Mucosa of rectum (tissue), 2 donors: ENCODE data around the gene COL23A1.

ENCODE experiments used
- H3K27ac ChIP-seq, 2 donors: one replicate each; pipeline ENCODE4 v1.7.0; 2013; ENCODE audit warnings: inconsistent platforms in 2 of 2, low read depth in 2 of 2, low read length in 2 of 2
- H3K27me3 ChIP-seq, 2 donors: one replicate each; pipeline ENCODE4 v1.7.0; 2013; ENCODE audit warnings: low read length in 2 of 2; ENCODE audit not compliant: control insufficient read depth in 2 of 2, insufficient read depth in 2 of 2
- H3K36me3 ChIP-seq, 2 donors: one replicate each; pipeline ENCODE4 v1.7.0; 2013; ENCODE audit warnings: low read length in 2 of 2; ENCODE audit not compliant: control insufficient read depth in 2 of 2, insufficient read depth in 2 of 2
- H3K4me1 ChIP-seq, 2 donors: one replicate each; pipeline ENCODE4 v1.7.0; 2013; ENCODE audit warnings: low read length in 2 of 2, mild to moderate bottlenecking in 1 of 2; ENCODE audit not compliant: control insufficient read depth in 2 of 2, insufficient read depth in 2 of 2
- H3K4me3 ChIP-seq, 2 donors: one replicate each; pipeline ENCODE4 v1.7.0; 2013; ENCODE audit warnings: low read length in 2 of 2
- H3K9ac ChIP-seq, 2 donors: one replicate each; pipeline ENCODE4 v1.7.0; 2013; ENCODE audit warnings: low read length in 2 of 2, low read depth in 1 of 2, mild to moderate bottlenecking in 1 of 2
- H3K9me3 ChIP-seq, 2 donors: one replicate each; pipeline ENCODE4 v1.7.0; 2013; ENCODE audit warnings: low read length in 2 of 2; ENCODE audit not compliant: control insufficient read depth in 2 of 2
- donor health status: healthy.
- donor health status: Normal muscosa, but diverticular disease.

The COL23A1 gene

DNA sequence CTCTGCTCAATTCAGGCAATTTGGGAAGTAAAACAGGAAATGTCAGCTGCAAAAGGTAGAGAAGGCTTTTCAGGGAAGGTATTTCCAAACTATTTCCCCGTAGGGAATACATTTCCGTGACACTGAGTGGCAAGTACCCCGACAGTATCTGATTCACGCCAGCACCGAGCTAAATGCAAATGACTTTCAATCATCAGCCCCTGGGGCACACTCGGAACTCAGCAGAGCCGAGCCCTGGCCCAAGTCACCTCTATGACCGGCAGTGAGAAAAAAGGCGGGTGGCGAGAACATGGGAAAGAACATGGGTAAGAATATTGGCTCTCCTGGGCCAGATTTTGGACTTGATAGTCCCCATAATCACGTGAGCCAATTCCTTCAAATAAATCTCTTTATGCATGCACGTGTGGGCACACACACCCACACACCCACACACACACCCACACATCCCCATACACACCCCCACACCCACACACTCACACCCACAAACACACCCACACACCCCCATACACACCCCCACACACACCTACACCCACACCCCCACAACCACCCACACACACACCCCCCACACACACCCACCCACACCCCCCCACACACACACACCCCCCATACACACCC lies 43.0 kb downstream of the COL23A1 start:
- Histone ChIP-seq H3K27ac (no peak overlapping the region), H3K9ac (no peak overlapping the region), H3K4me1 (no peaks in the 10 kb centered on the region), H3K4me3 (no peak overlapping the region), H3K27me3 (no peaks in the 10 kb centered on the region), H3K9me3 (no peaks in the 10 kb centered on the region), H3K36me3 (no peaks in the 10 kb centered on the region)

DNA sequence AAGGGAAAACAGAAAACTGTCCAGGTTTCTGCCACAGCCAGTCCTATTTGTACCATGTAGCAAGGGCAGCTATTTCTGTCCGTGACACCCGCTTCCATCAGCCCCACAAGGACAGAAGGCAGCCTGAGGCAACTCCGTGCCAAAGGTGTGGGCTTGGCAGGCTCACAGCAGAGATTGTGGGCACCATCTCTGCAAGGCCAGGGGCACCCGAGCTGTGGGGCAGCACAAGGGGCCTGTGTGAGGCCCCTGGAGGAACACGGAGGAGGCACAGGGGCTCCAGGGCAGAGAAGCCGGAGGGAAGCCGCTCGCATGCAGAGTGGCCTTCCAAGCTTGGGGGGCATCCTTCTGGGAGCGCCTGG lies 43.5 kb downstream of the COL23A1 start:
- Histone ChIP-seq H3K27me3 (no peaks in the 10 kb centered on the region), H3K4me1 (no peaks in the 10 kb centered on the region), H3K9me3 (no peaks in the 10 kb centered on the region), H3K36me3 (no peaks in the 10 kb centered on the region), H3K4me3 (no peak overlapping the region), H3K27ac (no peak overlapping the region), H3K9ac (no peak overlapping the region)

DNA sequence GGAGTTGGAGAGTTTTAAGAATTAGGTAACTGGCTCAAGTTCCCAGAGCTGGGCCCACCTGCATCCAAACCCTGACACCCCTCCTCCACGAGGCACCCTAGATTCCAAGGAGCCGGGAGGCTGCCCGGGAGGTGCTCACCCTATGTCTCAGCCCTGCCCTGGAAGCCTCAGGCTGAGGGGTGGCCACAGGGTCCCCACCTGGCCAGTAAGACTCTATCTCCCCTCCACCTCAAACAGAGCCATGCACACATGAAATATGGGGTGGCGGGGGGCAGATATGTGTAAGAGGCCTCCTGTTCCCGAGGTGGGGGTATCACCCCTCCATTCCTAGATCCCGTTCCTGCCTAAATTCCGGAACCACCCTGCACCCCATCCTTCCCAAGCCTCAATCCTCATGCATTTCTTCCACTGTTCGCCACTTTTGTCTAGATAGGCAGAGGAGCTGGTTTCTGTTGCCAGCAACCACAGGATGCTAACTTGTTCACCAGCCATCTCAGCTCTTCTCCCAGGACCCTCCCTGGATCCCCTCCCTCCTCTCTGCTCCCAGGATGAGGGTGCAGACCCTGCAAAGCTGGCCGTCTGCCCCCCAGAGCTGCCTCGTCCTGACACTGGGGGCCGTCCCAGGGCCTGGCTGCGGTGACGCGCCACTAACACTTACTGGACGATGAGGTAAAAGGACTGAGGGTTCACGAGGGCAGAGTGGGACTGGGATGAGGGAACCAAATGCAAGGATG lies 44.1 kb downstream of the COL23A1 start:
- Histone ChIP-seq H3K4me1 (no peaks in the 10 kb centered on the region), H3K36me3 (no peaks in the 10 kb centered on the region), H3K27me3 (no peaks in the 10 kb centered on the region), H3K27ac (no peak overlapping the region), H3K9ac (no peak overlapping the region), H3K4me3 (no peak overlapping the region), H3K9me3 (no peaks in the 10 kb centered on the region)

DNA sequence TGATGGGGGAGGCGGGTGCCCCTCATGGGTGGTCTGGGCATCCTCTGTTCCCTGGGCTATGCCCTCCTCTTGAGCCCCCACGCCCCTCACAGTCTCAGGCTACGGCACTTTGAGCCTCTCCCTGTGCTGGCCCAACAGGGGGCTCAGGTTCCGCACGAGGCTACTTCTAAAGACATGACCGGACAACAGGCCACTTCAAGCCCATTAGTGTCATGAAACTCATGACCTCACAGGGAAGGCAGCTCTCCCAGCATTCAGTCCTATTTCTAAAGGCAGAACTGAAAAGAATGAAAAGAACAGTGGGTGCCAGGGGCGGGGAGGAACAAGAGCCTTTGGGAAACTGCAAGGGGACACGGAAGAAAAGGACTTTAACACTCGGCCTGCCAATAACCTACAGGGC lies 45.0 kb downstream of the COL23A1 start:
- Histone ChIP-seq H3K36me3 (no peaks in the 10 kb centered on the region), H3K27ac (no peak overlapping the region), H3K9me3 (no peaks in the 10 kb centered on the region), H3K27me3 (no peaks in the 10 kb centered on the region), H3K4me1 (no peaks in the 10 kb centered on the region), H3K9ac (no peak overlapping the region), H3K4me3 (no peak overlapping the region)

DNA sequence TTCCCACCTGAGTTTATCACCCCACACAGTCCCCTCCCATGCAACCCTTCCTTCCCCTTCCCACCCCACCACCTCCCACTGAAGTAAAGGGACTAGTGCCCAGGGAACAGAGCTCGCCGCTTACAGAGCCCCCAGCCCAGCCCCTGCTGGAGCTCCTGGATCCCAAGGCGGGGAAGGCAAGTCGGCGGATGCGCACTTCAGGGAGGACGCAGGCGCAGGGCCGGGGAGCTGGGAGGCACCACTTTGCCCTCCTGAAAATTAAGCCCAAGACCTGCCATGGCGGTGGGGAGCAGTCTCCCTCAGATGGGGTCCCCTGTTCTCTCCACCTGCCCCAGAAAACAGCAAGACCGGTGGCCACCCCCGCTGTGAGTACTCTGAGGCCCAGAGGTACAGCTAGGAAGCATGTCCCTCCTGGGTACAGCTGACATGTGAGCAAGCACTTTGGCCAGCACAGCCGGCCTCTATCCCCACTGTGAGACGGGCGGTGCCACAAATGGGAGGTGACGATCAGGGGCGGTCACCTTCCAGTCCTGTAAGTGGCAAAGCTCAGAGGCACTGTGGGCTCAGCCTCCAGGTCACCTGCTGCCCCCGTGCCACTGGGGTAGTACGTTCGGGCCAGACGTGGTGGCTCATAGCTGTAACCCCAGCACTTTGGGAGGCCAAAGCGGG lies 45.9 kb downstream of the COL23A1 start:
- Histone ChIP-seq H3K4me1 (no peaks in the 10 kb centered on the region), H3K36me3 (no peaks in the 10 kb centered on the region), H3K27ac (no peak overlapping the region), H3K4me3 (no peak overlapping the region), H3K27me3 (no peaks in the 10 kb centered on the region), H3K9me3 (no peaks in the 10 kb centered on the region), H3K9ac (no peak overlapping the region)

DNA sequence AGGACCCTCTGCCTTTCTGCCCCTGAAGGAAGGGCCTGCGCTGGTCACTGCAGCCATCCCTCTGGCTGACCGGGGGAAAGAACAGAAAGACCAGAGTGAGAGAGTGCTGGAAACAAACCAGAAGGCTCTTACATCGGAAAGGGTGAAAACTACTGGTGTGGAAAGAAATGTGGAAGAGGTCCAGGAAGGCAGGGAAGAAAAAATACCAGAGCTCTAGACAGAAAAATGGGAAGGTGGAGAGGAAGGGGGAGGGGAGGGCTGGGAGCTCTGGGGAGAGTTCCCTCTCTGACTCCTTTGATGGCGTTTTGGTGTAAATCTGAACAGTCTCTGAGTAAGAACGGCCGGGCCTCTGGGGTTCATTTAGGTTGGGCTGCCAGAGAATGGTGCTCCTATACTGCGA lies 47.7 kb downstream of the COL23A1 start:
- Histone ChIP-seq H3K36me3 (no peaks in the 10 kb centered on the region), H3K4me1 (no peaks in the 10 kb centered on the region), H3K4me3 (no peak overlapping the region), H3K9me3 (no peaks in the 10 kb centered on the region), H3K27ac (no peak overlapping the region), H3K9ac (no peak overlapping the region), H3K27me3 (no peaks in the 10 kb centered on the region)

DNA sequence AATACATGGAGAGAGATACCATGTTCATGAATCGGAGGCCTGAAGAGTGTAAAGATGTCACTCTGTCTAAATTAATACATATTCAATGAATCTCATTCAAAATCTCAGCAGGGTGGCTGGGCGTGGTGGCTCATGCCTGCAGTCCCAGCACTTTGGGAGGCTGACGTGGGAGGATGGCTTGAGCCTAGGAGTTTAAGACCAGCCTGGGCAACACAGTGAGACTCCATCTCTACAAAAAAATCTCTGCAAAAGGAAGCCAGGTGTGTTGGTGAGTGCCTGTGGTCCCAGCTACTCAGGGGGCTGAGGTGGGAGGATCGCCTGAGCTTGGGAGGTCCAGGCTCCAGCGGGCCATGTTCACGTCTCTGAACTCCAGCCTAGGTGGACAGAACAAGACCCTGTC lies 49.7 kb downstream of the COL23A1 start:
- Histone ChIP-seq H3K4me1 (no peaks in the 10 kb centered on the region), H3K4me3 (no peak overlapping the region), H3K9me3 (no peaks in the 10 kb centered on the region), H3K36me3 (no peaks in the 10 kb centered on the region), H3K9ac (no peak overlapping the region), H3K27me3 (no peaks in the 10 kb centered on the region), H3K27ac (no peak overlapping the region)

DNA sequence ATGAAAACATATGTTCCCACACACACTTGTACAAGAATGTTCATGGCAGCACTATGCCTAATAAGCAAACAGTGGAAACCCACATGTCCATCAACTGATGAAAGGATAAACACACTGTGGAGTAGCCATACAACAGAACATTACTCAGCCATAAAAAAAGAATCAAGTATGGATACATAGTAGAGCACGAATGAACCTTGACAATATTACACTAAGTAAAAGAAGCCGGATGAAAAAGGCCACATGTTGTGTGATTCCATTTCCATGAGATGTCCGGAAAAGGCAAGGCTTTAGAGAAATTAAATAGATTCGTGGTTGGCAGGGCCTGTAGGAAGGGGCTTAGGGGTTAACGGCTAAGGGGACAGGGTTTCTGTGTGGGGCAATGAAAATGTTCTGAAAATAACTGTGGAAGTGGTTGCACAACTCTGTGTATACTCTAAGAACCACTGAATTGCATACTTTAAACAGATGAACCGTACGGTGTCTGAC lies 51.4 kb downstream of the COL23A1 start:
- Histone ChIP-seq H3K9ac (no peak overlapping the region), H3K27ac (no peak overlapping the region), H3K4me3 (no peak overlapping the region), H3K27me3 (no peaks in the 10 kb centered on the region), H3K4me1 (no peaks in the 10 kb centered on the region), H3K9me3 (no peaks in the 10 kb centered on the region), H3K36me3 (no peaks in the 10 kb centered on the region)

DNA sequence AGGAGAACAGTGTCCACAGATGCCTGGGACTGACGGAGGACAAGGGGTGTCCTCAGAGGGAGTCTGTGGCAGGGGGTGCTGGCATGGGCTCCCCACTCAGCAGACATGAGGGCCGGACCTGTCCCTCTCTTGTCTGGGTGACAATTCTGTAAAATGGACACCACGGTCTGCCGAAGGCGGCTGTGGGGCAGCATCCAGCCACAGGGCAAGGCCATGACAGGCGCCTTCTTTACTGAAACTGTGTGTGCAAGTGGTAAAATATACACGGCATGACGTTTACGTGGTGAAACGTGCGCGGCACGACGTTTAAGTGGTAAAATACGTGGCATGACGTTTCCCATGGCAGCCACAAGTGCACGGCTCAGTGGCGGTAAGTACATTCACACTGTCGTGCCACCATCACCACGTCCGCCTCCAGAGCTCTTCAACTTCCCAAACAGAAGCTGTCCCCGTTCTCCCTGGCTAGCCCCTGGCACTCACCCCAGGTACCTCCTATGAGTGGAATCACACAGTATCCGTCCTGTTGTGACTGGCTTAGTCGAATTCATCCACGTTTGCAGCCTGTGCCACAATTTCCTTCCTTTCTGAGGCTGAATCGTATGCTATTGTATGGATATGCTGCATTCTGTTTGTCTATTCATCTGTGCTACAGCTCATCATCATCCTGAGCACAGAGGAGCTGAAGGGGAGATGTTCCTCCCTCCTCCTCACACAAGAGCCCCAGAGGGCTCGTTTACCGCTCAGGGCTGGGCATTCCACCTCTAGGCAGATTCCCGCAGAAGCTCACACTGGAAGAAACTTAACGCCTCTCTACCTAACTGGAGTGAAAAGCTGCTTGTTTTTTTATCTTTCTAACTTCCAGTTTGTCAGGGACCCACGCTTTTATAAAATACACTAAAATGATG lies 52.5 kb downstream of the COL23A1 start:
- no peak overlapping the region for H3K27ac ChIP-seq
- H3K9ac ChIP-seq = no peak overlapping the region
- no peaks in the 10 kb centered on the region for H3K27me3 ChIP-seq
- no peaks in the 10 kb centered on the region for H3K9me3 ChIP-seq
- H3K4me1 ChIP-seq = no peaks in the 10 kb centered on the region
- no peaks in the 10 kb centered on the region for H3K36me3 ChIP-seq
- no peak overlapping the region for H3K4me3 ChIP-seq
